ENCODE results near the gene XNDC1N.
"Not testable (repeated sequence)": the region's sequence is repeated elsewhere in the genome, so short reads cannot be mapped to it uniquely, and the experiment has no call there.

The XNDC1N gene

DNA sequence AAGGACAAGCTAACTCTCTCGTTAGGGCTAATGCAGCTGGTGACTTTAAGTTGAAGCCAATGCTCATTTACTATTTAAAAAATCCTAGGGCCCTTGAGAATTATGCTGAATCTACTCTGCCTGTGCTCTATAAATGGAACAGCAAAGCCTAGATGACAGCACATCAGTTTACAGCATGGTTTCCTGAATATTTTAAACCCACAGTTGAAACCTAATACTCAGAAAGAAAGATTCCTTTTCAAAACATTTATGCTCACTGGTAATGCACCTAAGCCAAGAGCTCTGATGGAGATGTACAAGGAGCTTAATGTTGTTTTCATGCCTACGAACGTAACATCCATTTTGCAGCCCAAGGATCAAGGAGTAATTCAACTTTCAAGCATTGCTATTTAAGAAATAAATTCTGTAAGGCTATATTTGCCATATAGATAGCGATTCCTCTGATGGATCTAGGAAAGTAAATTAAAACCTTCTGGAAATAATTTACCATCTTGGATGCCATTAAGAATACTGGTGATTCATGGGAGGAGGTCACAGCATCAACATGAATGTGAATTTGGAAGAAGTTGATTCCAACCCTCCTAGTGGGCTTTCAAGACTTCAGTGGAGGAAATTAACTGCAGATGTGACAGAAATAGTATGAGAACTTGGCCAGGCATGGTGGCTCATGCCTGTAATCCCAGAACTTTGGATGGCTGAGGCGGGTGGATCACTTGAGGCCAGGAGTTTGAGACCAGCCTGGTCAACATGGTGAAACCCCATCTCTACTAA is 14.5 kb downstream of the XNDC1N start:
- peaks cover 29% of the 10 kb centered on the region for H3K4me1 Mint-ChIP-seq (ENCODE audit: low read depth)
- no peaks in the 10 kb centered on the region for H3K9me3 Mint-ChIP-seq
- peaks cover 56% of the 10 kb centered on the region for H3K36me3 Mint-ChIP-seq (ENCODE audit: low read depth)
- no peak for DNase-seq (ENCODE audit: low spot score)
- no peak overlapping the region for H3K4me3 Mint-ChIP-seq
- no peaks in the 10 kb centered on the region for H3K27me3 Mint-ChIP-seq (ENCODE audit: low read depth)
- H3K27ac Mint-ChIP-seq, result peak overlapping the region; percentile 38

DNA sequence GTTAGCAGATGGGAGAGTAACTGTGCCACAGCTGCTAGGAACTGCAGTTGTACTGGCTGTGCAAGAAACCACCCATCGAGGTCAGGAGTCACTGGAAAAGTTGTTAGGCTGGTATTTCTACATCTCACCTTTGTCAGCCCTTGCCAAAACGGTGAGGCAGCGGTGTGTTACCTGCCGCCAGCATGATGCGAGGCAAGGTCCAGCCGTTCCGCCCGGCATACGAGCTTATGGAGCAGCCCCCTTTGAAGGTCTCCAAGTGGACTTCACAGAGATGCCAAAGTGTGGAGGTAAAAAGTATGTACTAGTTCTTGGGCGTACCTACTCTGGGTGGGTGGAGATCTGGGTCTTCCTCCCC is 16.4 kb downstream of the XNDC1N start:
- Mint-ChIP-seq H3K27ac (peak overlapping the region; percentile 68), H3K4me1 (ENCODE audit: low read depth) (peaks cover 29% of the 10 kb centered on the region), H3K36me3 (ENCODE audit: low read depth) (peaks cover 43% of the 10 kb centered on the region)
- not testable (repeated sequence) for H3K27me3 Mint-ChIP-seq (ENCODE audit: low read depth); H3K9me3 Mint-ChIP-seq; DNase-seq (ENCODE audit: low spot score); H3K4me3 Mint-ChIP-seq

DNA sequence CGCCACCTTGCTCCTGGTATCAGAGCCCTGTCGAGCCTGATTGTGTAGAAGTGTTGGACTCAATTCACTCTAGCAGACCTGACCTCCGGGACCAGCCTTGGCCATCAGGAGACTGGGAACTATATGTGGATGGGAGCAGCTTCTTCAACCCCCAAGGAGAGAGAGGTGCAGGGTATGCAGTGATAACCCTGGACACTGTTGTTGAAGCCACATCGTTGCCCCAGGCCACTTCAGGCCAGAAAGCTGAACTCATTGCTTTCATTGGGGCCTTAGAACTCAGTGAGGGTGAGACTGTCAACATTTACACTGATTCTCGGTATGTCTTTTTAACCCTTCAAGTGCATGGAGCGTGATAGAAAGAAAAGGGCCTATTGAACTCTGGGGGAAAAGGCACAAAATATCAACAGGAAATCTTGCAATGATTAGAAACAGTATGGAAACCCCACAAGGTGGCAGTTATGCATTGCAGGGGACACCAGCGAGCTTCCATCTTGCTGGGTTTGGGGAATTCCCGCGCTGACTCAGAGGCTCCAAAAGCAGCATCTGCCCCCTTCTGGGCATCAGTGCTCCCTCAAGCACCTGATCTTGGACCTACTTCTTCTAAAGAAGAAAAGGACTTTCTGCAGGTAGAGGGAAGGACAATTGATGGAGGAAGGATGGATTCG is 16.9 kb downstream of the XNDC1N start:
- Mint-ChIP-seq H3K36me3 (ENCODE audit: low read depth) (peaks cover 40% of the 10 kb centered on the region), H3K4me1 (ENCODE audit: low read depth) (peaks cover 28% of the 10 kb centered on the region), H3K27ac (peak overlapping the region; percentile 68)
- not testable (repeated sequence) for H3K4me3 Mint-ChIP-seq; H3K9me3 Mint-ChIP-seq; H3K27me3 Mint-ChIP-seq (ENCODE audit: low read depth)
- DNase-seq (ENCODE audit: low spot score), result peak; percentile 80

DNA sequence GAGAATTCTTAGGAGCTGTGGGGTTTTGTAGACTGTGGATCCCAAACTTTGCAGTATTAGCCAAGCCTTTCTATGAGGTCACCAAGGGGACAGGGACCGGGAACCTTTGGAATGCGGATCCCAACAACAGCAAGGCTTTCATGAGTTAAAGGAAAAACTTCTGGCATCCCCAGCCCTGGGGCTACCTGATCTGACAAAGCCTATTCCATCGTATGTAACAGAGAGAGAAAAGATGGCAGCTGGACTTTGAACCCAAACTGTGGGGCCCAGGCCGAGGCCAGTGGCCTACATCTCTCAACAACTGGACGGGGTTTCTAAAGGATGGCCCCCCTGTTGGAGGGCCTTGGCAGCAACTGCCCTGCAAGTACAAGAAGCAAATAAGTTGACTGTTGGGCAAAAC is 17.6 kb downstream of the XNDC1N start:
- peaks cover 24% of the 10 kb centered on the region for H3K4me1 Mint-ChIP-seq (ENCODE audit: low read depth)
- not testable (repeated sequence) for H3K27ac Mint-ChIP-seq; H3K9me3 Mint-ChIP-seq; DNase-seq (ENCODE audit: low spot score); H3K4me3 Mint-ChIP-seq; H3K27me3 Mint-ChIP-seq (ENCODE audit: low read depth)
- H3K36me3 Mint-ChIP-seq (ENCODE audit: low read depth), result peaks cover 33% of the 10 kb centered on the region

DNA sequence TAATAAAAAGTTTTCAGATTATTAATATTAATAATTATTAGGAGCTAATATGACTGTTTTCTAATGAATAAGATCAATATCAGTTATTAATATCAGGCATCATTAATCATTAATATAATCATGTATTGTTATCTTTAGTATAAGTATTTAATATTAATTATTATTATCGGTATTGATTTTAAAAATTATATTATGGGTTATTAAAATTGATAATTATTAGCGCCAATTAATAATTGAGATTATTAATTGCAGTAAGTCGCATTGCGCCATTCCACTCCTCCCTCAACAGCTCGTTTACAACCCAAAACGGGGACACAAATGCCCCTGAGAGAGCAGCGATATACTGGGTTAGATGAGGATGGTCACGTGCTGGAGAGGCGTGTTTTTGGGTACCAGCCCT is 20.2 kb downstream of the XNDC1N start:
- Mint-ChIP-seq H3K27me3 (ENCODE audit: low read depth) (no peaks in the 10 kb centered on the region), H3K36me3 (ENCODE audit: low read depth) (peaks cover 20% of the 10 kb centered on the region), H3K27ac (no peak overlapping the region), H3K9me3 (no peaks in the 10 kb centered on the region), H3K4me1 (ENCODE audit: low read depth) (peaks cover 11% of the 10 kb centered on the region), H3K4me3 (no peak overlapping the region)
- no peak for DNase-seq (ENCODE audit: low spot score)

DNA sequence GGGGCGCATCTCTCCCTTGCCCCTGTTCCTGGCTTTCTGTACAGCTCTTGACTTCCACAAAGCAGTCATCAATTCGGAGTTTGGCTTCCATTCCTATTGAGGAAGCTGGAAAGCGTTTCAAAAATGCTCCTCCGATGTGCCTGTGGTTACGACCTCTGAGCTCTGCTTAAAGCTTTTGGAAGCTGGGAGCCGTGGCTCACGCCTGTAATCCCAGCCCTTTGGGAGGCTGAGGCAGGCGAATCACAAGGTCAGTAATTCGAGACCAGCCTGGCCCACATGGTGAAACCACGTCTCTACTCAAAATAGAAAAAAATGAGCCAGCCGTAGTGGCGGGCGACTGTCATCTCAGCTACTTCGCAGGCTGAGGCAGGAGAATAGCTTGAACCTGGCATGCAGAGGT is 27.3 kb downstream of the XNDC1N start:
- not testable (repeated sequence) for H3K36me3 Mint-ChIP-seq (ENCODE audit: low read depth); H3K27ac Mint-ChIP-seq; H3K4me1 Mint-ChIP-seq (ENCODE audit: low read depth); H3K4me3 Mint-ChIP-seq; H3K27me3 Mint-ChIP-seq (ENCODE audit: low read depth); DNase-seq (ENCODE audit: low spot score); H3K9me3 Mint-ChIP-seq

DNA sequence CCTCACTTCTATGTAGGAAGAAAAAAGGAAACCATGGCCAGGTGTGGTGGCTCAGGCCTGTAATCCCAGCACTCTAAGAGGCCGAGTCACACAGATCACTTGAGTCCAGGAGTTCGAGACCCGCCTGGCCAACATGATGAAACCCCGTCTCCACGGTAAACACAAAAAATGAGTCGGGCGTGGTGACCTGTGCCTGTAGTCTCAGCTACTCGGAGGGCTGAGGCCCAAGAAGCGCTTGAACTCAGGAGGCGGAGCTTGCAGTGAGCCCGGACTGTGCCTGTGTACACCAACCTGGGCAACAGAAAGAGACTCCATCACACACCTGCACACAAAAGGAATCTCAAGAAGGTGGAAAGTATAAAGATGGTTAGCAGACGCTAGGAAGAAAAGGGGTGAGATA is 32.4 kb downstream of the XNDC1N start:
- H3K27me3 Mint-ChIP-seq (ENCODE audit: low read depth), result no peaks in the 10 kb centered on the region
- H3K9me3 Mint-ChIP-seq, result no peaks in the 10 kb centered on the region
- no peak overlapping the region for H3K27ac Mint-ChIP-seq
- no peak for DNase-seq (ENCODE audit: low spot score)
- no peak overlapping the region for H3K4me3 Mint-ChIP-seq
- H3K4me1 Mint-ChIP-seq (ENCODE audit: low read depth), result no peaks in the 10 kb centered on the region
- peaks cover 6% of the 10 kb centered on the region for H3K36me3 Mint-ChIP-seq (ENCODE audit: low read depth)

DNA sequence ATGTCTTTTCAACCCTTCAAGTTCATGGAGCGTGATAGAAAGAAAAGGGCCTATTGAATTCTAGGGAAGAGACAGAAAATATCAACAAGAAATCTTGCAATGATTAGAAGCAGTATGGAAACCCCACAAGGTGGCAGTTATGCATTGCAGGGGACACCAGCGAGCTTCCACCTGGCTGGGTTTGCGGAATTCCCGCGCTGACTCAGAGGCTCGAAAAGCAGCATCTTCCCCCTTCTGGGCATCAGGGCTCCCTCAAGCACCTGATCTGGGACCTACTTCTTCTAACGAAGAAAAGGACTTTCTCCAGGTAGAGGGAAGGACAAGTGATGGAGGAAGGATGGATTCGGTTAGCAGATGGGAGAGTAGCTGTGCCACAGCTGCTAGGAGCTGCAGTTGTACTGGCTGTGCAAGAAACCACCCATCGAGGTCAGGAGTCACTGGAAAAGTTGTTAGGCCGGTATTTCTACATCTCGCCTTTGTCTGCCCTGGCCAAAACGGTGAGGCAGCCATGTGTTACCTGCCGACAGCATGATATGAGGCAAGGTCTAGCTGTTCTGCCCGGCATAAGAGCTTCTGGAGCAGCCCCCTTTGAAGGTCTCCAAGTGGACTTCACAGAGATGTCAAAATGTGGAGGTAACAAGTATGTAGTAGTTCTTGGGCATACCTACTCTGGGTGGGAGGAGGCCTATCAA is 39.1 kb downstream of the XNDC1N start:
- not testable (repeated sequence) for H3K27ac Mint-ChIP-seq; H3K27me3 Mint-ChIP-seq (ENCODE audit: low read depth); H3K4me1 Mint-ChIP-seq (ENCODE audit: low read depth); H3K9me3 Mint-ChIP-seq; H3K36me3 Mint-ChIP-seq (ENCODE audit: low read depth); H3K4me3 Mint-ChIP-seq; DNase-seq (ENCODE audit: low spot score)

DNA sequence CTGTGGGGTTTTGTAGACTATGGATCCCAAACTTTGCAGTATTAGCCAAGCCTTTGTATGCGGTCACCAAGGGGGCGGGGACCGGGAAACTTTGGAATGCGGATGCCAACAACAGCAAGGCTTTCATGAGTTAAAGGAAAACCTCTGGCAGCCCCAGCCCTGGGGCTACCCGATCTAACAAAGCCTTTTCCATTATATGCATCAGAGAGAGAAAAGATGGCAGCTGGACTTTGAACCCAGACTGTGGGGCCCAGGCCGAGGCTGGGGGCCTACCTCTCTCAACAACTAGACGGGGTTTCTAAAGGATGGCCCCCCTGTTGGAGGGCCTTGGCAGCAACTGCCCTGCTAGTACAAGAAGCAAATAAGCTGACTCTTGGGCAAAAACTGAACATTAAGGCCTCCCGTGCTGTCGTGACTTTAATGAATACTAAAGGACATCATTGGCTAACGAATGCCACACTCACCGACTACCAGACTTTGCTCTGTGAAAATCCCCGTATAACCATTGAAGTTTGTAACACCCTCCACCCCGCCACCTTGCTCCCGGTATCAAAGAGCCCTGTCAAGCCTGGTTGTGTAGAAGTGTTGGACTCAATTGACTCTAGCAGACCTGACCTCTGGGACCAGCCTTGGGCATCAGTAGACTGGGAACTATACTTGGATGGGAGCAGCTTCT is 39.9 kb downstream of the XNDC1N start:
- not testable (repeated sequence) for DNase-seq (ENCODE audit: low spot score); H3K4me1 Mint-ChIP-seq (ENCODE audit: low read depth); H3K27me3 Mint-ChIP-seq (ENCODE audit: low read depth); H3K9me3 Mint-ChIP-seq; H3K4me3 Mint-ChIP-seq; H3K27ac Mint-ChIP-seq; H3K36me3 Mint-ChIP-seq (ENCODE audit: low read depth)

DNA sequence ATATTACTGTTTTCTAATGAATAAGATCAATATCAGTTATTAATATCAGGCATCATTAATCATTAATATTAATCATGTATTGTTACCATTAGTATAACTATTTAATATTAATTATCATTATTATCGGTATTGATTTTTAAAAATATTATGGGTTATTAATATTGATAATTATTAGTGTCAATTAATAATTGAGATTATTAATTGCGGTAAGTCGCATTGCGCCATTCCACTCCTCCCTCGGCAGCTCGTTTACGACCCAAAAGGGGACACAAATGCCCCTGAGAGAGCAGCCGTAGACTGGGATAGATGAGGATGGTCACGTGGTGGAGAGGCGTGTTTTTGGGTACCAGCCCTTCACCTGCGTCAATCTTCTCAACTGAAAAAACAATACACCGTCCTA is 42.6 kb downstream of the XNDC1N start:
- not testable (repeated sequence) for H3K4me1 Mint-ChIP-seq (ENCODE audit: low read depth); H3K4me3 Mint-ChIP-seq; H3K27me3 Mint-ChIP-seq (ENCODE audit: low read depth); H3K27ac Mint-ChIP-seq; DNase-seq (ENCODE audit: low spot score); H3K9me3 Mint-ChIP-seq; H3K36me3 Mint-ChIP-seq (ENCODE audit: low read depth)

Measured in T-helper 2 cell treated with Interferon-gamma antibody and Interleukin-4, amounts not matched to agents 5 μg/mL and 100 μg/mL, for 36 hours (primary cell).